Neural cell (in vitro differentiated cells): ENCODE results near the gene GNA15.
"Not testable (repeated sequence)": the region's sequence is repeated elsewhere in the genome, so short reads cannot be mapped to it uniquely, and the experiment has no call there.

ENCODE experiments used
- SMC3 ChIP-seq: fragments of 450-650 bp; conservative IDR thresholded peaks from 2 replicates; pipeline ENCODE4 v1.6.1; 2014; ENCODE audit warnings: antibody characterized with exemption, mild to moderate bottlenecking, moderate library complexity; ENCODE audit not compliant: poor library complexity
- TF ChIP-seq, protein P1 (sequence below): fragments of 450-650 bp; IDR thresholded peaks from 2 replicates; pipeline ENCODE4 v1.5.1; 2014; ENCODE audit warnings: antibody characterized with exemption, mild to moderate bottlenecking, moderate library complexity; ENCODE audit not compliant: poor library complexity, severe bottlenecking
- TF ChIP-seq, protein P2 (sequence below): IDR thresholded peaks from 2 replicates; pipeline ENCODE4 v1.6.1; 2012; ENCODE audit warnings: borderline replicate concordance

DNA sequence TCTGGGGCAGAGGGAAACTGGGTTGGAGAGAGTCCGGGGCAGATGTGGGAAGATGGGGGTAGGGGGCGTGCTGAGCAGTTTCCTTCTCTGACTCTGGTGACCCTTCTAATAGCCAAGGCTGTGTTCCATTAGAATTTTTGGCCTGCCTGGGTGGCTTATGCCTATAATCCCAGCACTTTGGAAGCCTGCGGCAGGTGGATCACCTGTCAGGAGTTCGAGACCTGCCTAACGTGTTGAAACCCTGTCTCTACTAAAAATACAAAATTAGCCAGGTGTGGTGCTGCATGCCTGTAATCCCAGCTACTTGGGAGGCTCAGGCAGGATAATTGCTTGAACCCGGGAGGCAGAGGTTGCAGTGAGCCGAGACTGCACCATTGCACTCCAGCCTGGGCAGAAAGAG lies 67.1 kb downstream of the GNA15 start:
- TF ChIP-seq, protein P1, sequence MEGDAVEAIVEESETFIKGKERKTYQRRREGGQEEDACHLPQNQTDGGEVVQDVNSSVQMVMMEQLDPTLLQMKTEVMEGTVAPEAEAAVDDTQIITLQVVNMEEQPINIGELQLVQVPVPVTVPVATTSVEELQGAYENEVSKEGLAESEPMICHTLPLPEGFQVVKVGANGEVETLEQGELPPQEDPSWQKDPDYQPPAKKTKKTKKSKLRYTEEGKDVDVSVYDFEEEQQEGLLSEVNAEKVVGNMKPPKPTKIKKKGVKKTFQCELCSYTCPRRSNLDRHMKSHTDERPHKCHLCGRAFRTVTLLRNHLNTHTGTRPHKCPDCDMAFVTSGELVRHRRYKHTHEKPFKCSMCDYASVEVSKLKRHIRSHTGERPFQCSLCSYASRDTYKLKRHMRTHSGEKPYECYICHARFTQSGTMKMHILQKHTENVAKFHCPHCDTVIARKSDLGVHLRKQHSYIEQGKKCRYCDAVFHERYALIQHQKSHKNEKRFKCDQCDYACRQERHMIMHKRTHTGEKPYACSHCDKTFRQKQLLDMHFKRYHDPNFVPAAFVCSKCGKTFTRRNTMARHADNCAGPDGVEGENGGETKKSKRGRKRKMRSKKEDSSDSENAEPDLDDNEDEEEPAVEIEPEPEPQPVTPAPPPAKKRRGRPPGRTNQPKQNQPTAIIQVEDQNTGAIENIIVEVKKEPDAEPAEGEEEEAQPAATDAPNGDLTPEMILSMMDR: not testable (repeated sequence)
- TF ChIP-seq SMC3: not testable (repeated sequence)
- TF ChIP-seq, protein P2, sequence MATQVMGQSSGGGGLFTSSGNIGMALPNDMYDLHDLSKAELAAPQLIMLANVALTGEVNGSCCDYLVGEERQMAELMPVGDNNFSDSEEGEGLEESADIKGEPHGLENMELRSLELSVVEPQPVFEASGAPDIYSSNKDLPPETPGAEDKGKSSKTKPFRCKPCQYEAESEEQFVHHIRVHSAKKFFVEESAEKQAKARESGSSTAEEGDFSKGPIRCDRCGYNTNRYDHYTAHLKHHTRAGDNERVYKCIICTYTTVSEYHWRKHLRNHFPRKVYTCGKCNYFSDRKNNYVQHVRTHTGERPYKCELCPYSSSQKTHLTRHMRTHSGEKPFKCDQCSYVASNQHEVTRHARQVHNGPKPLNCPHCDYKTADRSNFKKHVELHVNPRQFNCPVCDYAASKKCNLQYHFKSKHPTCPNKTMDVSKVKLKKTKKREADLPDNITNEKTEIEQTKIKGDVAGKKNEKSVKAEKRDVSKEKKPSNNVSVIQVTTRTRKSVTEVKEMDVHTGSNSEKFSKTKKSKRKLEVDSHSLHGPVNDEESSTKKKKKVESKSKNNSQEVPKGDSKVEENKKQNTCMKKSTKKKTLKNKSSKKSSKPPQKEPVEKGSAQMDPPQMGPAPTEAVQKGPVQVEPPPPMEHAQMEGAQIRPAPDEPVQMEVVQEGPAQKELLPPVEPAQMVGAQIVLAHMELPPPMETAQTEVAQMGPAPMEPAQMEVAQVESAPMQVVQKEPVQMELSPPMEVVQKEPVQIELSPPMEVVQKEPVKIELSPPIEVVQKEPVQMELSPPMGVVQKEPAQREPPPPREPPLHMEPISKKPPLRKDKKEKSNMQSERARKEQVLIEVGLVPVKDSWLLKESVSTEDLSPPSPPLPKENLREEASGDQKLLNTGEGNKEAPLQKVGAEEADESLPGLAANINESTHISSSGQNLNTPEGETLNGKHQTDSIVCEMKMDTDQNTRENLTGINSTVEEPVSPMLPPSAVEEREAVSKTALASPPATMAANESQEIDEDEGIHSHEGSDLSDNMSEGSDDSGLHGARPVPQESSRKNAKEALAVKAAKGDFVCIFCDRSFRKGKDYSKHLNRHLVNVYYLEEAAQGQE: not testable (repeated sequence)
